Type B pancreatic cell (in vitro differentiated cells): ENCODE results near the gene MCTP1. TPM values are rescaled to one million over a fixed set of nuclear protein-coding genes. Genes with fewer than 3 reads are reported as not detected.

Source experiments
- DNase-seq: peaks from one replicate; pipeline ENCODE4 v3.0.0; 2021; ENCODE audit warnings: mixed read lengths; ENCODE audit not compliant: unreplicated experiment; ENCODE audit errors: extremely low spot score
- H3K27ac Mint-ChIP-seq: 2 replicates; pipeline ENCODE4 v1.8.0; 2021; ENCODE audit warnings: mild to moderate bottlenecking, mixed read lengths
- H3K27me3 Mint-ChIP-seq: 2 replicates; pipeline ENCODE4 v1.8.0; 2021; ENCODE audit warnings: mixed read lengths
- H3K36me3 Mint-ChIP-seq: 2 replicates; pipeline ENCODE4 v1.8.0; 2021; ENCODE audit warnings: mixed read lengths
- H3K4me1 Mint-ChIP-seq: one replicate; pipeline ENCODE4 v1.8.0; 2021; ENCODE audit warnings: mixed read lengths; ENCODE audit not compliant: unreplicated experiment
- H3K4me3 Mint-ChIP-seq: 2 replicates; pipeline ENCODE4 v1.8.0; 2021; ENCODE audit warnings: mild to moderate bottlenecking, mixed read lengths
- H3K9me3 Mint-ChIP-seq: 2 replicates; pipeline ENCODE4 v1.8.0; 2021; ENCODE audit warnings: mixed read lengths
- CTCF ChIP-seq: fragments of 200-600 bp; sonication (generic); conservative IDR thresholded peaks from 2 replicates; pipeline ENCODE4 v1.5.0; 2021; ENCODE audit warnings: antibody characterized with exemption, mild to moderate bottlenecking
- total RNA-seq: library from RNA; stranded (reverse); gene quantifications from 2 replicates; pipeline ENCODE4 v1.2.1, GENCODE V29; 2021; ENCODE audit warnings: low replicate concordance

The MCTP1 gene
- total RNA-seq, 1 donor from 2014 or later: 4.6 TPM

- Mint-ChIP-seq H3K27ac (no peak overlapping the region), H3K4me3 (no peak overlapping the region), H3K27me3 (peaks cover 6% of the 10 kb centered on the region), H3K9me3 (no peaks in the 10 kb centered on the region), H3K4me1 (no peaks in the 10 kb centered on the region), H3K36me3 (no peaks in the 10 kb centered on the region)
- TF ChIP-seq CTCF: no peak
- no peak for DNase-seq
Measured at GRCh38 chr5:95272316-95272929, 12.5 kb downstream of the MCTP1 start.

- DNase-seq: no peak
- H3K36me3 Mint-ChIP-seq: no peaks in the 10 kb centered on the region
- no peak overlapping the region for H3K4me3 Mint-ChIP-seq
- H3K27ac Mint-ChIP-seq: peak overlapping the region; percentile 44
- H3K4me1 Mint-ChIP-seq: no peaks in the 10 kb centered on the region
- H3K27me3 Mint-ChIP-seq: no peaks in the 10 kb centered on the region
- no peaks in the 10 kb centered on the region for H3K9me3 Mint-ChIP-seq
- no peak for TF ChIP-seq CTCF
Measured at GRCh38 chr5:95262933-95263660, 21.8 kb downstream of the MCTP1 start.

GRCh38 chr5:95261437-95262175 is 23.3 kb downstream of the MCTP1 start:
- Mint-ChIP-seq H3K9me3 (no peaks in the 10 kb centered on the region), H3K27ac (no peak overlapping the region), H3K4me3 (no peak overlapping the region), H3K4me1 (no peaks in the 10 kb centered on the region), H3K36me3 (no peaks in the 10 kb centered on the region), H3K27me3 (no peaks in the 10 kb centered on the region)
- DNase-seq: no peak
- peak; percentile 70 for TF ChIP-seq CTCF

GRCh38 chr5:95256991-95257390 is 27.9 kb downstream of the MCTP1 start:
- Mint-ChIP-seq H3K36me3 (no peaks in the 10 kb centered on the region), H3K4me1 (no peaks in the 10 kb centered on the region), H3K4me3 (no peak overlapping the region), H3K27ac (no peak overlapping the region), H3K9me3 (no peaks in the 10 kb centered on the region), H3K27me3 (no peaks in the 10 kb centered on the region)
- TF ChIP-seq CTCF: no peak
- no peak for DNase-seq

- H3K9me3 Mint-ChIP-seq: no peaks in the 10 kb centered on the region
- no peaks in the 10 kb centered on the region for H3K36me3 Mint-ChIP-seq
- DNase-seq: no peak
- H3K27me3 Mint-ChIP-seq: no peaks in the 10 kb centered on the region
- H3K4me3 Mint-ChIP-seq: no peak overlapping the region
- H3K27ac Mint-ChIP-seq: no peak overlapping the region
- no peaks in the 10 kb centered on the region for H3K4me1 Mint-ChIP-seq
- no peak for TF ChIP-seq CTCF
Measured at GRCh38 chr5:95256446-95256845, 28.4 kb downstream of the MCTP1 start.
